ENCODE measurements around the gene IRAK2.
"Not testable (repeated sequence)": the region's sequence is repeated elsewhere in the genome, so short reads cannot be mapped to it uniquely, and the experiment has no call there.

IRAK2 gene

GRCh38 chr3:10162185-10162584 lies 2.5 kb upstream of the IRAK2 start:
- DNase-seq = no peak

- DNase-seq = not testable (repeated sequence)
Observed at GRCh38 chr3:10164201-10164545, 546 bp upstream of the IRAK2 start.

DNA sequence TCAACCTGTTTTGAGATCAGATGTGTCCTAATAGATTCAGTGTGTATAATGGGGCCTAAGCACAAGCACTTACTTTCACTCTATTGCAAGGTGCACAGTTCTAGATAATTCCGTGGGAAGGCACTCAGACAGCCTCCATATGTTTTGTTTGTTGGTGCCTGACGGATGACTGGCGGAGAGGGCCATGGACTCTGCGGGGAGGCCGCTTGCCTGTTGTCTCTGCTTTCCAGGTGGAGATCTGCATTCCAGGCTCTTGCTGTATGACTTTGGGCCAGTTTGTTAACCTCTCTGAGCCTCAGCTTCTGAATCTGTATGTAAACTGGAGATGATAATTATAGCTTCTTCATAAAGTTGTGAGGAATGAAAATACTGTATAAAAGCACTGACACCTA lies 1.5 kb downstream of the IRAK2 start:
- DNase-seq = no peak

- no peak for DNase-seq
Observed at GRCh38 chr3:10169000-10169496, 4.3 kb downstream of the IRAK2 start.

DNA sequence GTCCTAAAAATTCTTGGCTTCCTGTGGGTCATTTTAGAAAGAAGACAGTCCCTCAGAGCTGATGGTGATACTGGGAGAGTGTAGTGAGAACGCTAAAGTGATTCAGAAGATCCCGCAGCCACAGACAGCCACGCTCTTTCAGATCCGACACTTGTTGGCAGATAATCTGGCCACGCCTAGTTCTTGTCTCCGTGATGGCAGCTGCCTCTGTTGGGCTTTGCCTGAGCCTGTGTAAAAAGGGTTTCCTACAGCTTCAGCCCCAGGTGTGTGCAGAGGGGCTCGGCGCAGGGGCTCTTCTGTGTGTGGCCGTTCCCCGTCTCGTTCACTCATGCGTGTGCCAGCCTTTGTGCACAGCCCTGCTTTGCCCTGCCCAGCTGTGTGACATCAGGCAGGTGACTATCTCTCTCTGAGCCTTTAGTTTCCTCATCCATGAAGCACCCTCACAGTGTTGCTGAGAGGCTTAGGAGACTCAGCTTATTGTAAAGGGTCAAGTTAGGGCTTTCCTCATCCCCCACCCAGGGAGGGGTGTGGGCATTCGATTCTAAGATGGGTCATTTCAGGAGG lies 6.3 kb downstream of the IRAK2 start:
- DNase-seq = no peak

DNA sequence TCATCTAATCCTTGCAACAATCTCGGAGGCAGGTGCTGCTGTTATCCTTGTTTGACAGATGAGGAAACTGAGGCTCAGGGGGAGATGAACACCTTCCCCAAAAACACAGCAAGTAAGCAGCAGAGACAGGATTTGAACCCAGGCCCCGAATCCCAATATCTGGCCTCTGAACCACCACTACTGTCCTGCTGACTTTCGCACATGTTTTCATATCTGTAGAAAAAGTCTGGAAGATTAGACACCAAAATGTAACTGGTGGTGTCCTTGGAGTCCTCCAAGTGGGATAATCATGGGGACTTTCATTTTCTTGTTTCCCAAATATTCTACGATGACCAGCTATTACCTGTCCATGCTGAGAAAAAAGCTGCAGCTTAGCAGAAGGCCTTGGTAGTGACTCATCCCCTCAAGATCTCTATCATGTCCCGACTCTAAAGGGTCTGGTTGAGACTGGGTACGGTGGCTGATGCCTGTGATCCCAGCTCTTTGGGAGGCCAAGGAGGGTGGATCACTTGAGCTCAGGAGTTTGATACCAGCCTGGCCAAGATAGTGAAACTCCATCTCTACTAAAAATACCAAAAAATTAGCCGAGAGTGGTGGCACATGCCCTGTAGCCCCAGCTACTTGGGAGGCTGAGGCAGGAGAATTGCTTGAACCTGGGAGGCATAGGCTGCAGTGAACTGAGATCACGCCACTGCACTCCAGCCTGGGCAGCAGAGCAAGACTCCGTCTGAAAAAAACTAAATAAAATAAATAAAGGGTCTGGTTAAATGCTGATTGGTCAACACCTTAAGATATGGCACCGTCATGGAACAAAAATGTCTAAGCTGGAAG lies 8.6 kb downstream of the IRAK2 start:
- no peak for DNase-seq

DNA sequence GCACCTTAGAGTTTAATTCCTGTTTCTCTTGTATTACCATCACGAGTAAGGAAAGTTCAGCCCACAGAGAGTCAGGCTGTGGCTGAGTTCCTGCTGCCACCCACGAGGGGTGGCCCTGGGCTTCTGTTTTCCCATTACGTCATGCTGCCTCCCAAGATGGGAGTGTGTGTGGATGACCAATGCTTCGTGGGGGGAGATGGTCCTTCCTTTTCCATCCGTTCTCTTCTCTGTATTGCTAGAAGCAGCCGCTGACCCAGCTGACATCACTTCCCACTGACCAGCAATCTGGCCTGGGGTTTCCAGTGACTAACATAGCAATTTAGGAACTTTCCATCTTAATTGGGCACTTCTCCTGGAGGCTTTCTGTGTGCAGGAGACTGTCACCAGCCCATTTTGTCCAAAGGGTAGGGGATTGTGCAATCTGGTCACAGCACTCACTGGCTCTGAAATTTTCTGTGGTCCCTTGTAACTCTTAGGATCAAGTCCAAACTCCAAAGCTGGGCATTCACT lies 9.3 kb downstream of the IRAK2 start:
- no peak for DNase-seq

DNA sequence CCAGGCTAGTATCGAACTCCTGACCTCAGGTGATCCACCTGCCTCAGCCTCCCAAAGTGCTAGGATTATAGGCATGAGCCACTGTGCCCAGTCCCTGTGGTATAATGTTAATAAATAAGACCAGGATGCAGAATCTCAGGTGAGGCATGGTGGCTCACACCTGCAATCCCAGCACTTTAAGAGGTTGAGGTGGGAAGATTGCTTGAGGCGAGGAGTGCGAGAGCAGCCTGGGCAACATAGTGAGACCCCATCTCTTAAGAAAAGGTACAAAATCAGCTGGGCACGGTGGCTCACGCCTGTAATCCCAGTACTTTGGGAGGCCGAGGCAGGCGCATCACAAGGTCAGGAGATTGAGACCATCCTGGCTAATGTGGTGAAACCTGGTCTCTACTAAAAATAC lies 10.6 kb downstream of the IRAK2 start:
- not testable (repeated sequence) for DNase-seq

DNA sequence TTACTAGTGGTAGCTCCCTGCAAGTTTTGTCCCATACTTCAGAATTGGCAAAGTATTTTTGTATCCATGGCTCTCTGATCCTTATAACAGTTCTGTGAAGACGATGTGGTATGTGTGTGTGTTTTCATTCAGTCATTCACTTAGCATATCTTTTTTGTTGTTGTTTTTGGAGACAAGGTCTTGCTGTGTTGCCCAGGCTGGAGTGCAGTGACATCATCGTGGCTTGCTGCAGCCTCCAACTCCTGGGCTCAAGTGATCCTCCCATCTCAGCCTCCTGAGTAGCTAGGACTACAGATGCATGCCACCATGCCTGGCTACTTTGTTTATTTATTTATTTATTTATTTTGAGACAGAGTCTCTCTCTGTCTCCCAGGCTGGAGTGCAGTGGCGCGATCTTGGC lies 11.4 kb downstream of the IRAK2 start:
- not testable (repeated sequence) for DNase-seq

DNA sequence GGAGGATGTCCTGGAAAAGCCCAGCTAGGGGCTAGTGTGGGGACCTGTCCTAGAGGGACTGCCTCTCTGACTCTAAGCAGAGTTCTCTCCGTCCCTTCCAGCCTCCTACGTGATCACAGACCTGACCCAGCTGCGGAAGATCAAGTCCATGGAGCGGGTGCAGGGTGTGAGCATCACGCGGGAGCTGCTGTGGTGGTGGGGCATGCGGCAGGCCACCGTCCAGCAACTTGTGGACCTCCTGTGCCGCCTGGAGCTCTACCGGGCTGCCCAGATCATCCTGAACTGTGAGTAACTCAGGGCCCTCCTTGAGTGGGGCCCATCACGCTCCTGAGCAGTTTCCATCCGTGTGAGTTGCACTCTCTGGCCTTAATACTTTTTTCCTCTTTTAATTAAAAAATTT lies 13.0 kb downstream of the IRAK2 start:
- DNase-seq = no peak

GRCh38 chr3:10178892-10179291 lies 14.2 kb downstream of the IRAK2 start:
- DNase-seq = no peak

DNA sequence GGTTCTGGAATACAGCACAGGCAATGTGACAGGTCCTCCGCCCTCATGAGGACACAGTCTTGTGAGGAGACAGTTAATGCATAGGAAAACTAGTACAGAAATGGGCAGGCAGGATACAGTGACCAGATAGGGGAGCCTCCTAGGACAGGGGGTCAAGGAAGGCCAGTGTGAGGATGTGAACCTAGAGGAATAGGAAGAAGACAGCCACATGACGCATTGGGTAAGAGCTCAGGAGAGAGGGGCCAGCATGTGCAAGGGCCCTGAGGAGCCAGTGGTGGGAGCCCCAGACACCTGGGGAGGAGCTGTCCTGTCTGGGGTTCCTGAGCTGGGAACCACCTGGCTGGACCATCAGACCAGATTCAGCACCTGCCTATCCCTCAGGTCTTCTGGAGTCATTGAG lies 15.6 kb downstream of the IRAK2 start:
- no peak for DNase-seq

- DNase-seq = no peak
Observed at GRCh38 chr3:10180738-10181295, 16.1 kb downstream of the IRAK2 start.

DNA sequence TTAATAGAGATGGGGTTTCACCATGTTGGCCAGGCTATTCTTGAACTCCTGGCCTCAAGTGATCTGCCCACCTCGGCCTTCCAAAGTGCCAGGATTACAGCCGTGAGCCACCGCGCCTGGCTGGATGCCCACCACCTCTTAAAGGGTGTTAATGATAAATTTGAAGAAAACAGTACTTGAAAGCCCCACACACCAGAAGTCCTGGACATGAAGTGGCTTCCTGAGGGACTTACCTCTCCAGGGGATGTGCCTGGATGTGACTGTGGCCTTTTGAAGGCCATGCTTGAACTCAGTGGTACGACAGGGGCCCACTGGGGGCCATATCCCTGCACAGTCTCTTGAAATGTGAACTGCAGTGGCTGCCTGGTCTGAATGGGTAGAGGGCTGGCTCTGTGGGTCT lies 18.2 kb downstream of the IRAK2 start:
- DNase-seq = no peak

DNA sequence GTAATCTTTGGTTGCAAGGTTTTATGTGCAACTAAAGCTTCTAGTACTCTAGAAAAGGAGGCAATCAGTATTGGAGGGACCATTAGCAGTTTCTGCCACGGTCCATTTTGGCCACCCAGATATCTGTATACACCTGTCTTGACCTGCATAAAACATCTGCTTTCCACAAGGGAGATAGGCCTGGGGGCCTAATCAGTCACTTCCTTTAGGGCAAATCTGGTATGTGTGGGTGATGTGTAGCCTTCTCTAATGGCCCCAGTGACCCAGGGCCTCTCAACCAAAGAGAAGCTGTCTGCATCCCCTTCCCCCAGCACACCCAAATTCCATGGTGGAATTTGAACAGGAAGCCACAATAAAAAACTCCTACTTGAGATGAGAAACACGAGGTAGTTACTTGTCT lies 19.5 kb downstream of the IRAK2 start:
- DNase-seq = no peak

DNA sequence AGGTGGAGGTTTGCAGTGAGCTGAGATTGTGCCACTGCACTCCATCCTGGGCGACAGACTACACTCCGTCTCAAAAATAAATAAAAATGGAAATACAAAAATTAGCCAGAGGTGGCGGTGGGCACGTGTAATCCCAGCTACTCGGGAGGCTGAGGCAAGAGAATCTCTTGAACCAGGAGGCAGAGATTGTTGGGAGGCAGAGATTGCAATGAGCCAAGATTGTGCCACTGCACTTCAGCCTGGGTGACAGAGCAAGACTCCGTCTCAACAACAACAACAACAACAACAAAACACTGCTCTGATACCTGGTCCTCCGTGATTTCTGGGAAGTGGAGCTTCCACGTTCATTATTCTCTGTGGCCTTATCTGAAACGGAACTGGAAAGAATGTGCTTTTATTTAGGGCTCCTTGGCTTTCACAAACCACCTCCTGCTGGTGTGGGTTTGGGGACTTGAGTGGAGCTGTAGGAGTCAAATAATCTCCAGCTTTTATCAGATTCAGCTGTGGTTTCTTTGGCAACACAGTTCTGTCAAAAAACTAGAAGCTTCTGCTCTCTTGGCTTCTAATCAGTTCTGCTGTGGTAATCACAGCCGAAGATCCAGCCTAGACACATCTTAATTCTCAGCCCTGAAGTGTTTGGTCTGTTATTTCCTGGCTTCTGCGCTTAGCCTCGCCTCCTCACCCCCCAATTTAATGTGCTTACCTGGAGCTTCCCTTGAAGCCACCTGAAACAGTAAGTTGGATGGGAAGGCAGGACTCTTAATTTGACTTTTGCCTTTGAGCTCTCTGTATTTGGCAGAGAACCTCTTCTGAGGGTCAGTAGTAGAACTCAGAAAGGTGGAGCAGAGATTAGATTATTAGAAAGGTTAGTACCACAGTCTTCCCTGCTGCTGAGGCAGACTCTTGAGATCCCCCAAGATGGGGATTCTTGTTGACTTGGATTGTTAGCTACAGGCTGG lies 21.4 kb downstream of the IRAK2 start:
- DNase-seq = no peak

GRCh38 chr3:10187290-10187876 lies 22.7 kb downstream of the IRAK2 start:
- no peak for DNase-seq

DNA sequence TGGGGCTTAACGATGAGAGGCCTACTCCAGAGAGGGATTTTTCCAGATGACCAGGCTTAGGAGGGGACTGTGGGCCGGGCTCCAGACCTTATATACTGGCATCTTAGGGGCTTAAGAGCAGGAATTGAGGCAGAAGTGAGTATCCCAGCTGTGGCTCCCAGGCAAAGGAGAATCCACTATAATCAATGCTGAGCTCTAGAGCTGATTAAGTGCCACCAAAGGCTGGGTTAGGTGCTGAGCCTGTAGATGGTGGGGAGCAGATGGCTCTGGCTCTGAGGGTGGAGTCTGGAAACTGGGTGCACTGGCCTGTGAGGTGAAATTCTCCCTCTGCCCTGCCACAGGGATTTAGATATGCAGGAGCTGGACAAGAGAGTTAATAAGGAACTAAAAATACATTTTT lies 23.2 kb downstream of the IRAK2 start:
- no peak for DNase-seq

GRCh38 chr3:10188804-10189556 lies 24.3 kb downstream of the IRAK2 start:
- no peak for DNase-seq

- DNase-seq = no peak
Observed at GRCh38 chr3:10189557-10190354, 25.0 kb downstream of the IRAK2 start.
